ENCODE results near the gene GRK5. TPM values are rescaled to one million over a fixed set of nuclear protein-coding genes. Genes with fewer than 3 reads are reported as not detected.

The GRK5 gene
- total and polyA plus RNA-seq, 4 donors, result 73.8 to 112 (median 101) TPM

DNA sequence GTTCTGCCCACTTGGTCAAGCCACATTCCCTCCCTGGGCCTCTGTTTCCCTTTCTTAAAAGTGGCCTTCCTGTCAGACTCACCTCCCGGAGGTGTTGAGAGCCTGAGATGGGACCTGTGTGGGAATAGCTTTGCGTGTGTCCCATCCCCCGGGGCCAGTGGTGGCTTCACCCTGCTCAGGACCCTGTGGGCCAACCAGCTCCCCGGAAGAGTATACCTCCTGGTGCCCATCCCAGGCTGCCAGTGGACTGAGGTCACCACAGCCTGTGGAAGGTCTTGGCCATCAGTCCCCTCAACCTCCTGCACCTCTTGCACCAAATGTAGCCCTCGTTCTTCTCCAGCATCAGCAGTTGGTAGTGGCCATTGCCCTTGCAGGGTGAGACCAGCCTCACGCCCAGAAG, 190.0 kb downstream of the GRK5 start:
- no peak for DNase-seq
- Histone ChIP-seq H3K36me3 (ENCODE audit: control insufficient read depth in 1 of 2, insufficient read depth in 2 of 2, low read length in 1 of 2) (peaks cover 0 to 3% of the 10 kb centered on the region in 2 donors), H3K27ac (ENCODE audit: low read depth in 1 of 2, low read length in 2 of 2) (no peak overlapping the region), H3K9me3 (ENCODE audit: control insufficient read depth, low read length) (no peaks in the 10 kb centered on the region), H3K4me1 (ENCODE audit: control insufficient read depth in 1 of 2, insufficient read depth in 2 of 2, low read length in 2 of 2) (no peaks in the 10 kb centered on the region), H3K4me3 (ENCODE audit: low read length in 2 of 2) (no peak overlapping the region), H3K27me3 (ENCODE audit: control insufficient read depth in 1 of 2, insufficient read depth in 2 of 2, low read length in 1 of 2) (no peaks in the 10 kb centered on the region)
- 89 to 91% methylated on average over 6 of the region's 6 CpGs for WGBS, 2 donors
- ATAC-seq (ENCODE audit: low FRiP score), result no peak
- intact Hi-C loops (cut with DNase I), result no loop called here

DNA sequence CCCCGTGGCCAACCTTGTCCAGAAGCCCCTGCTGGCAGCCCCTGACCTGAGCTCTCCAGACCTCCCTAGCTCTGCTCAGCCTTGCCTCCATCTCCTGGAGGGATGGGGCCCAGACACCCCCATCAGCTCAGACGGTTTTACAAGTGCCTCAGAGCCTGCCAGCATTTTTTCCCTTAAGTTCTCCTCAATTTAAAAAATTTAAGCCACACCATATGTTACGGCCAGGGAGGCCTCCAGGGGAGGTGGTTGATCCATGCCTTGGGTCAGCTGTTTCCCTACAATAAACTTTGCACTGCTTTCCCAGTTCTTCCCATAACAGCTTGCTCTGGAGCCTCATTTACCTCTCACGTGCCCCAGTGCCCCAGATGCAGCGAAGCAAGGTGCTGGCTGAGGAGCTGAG, 191.6 kb downstream of the GRK5 start:
- WGBS, 2 donors, result 65 to 68% methylated on average over 5 of the region's 5 CpGs
- Histone ChIP-seq H3K4me3 (ENCODE audit: low read length in 2 of 2) (no peak overlapping the region), H3K27me3 (ENCODE audit: control insufficient read depth in 1 of 2, insufficient read depth in 2 of 2, low read length in 1 of 2) (no peaks in the 10 kb centered on the region), H3K27ac (ENCODE audit: low read depth in 1 of 2, low read length in 2 of 2) (no peak overlapping the region), H3K4me1 (ENCODE audit: control insufficient read depth in 1 of 2, insufficient read depth in 2 of 2, low read length in 2 of 2) (no peaks in the 10 kb centered on the region), H3K36me3 (ENCODE audit: control insufficient read depth in 1 of 2, insufficient read depth in 2 of 2, low read length in 1 of 2) (peaks cover 0 to 3% of the 10 kb centered on the region in 2 donors), H3K9me3 (ENCODE audit: control insufficient read depth, low read length) (no peaks in the 10 kb centered on the region)
- no peak for DNase-seq
- intact Hi-C loops (cut with DNase I), result no loop called here
- ATAC-seq (ENCODE audit: low FRiP score), result no peak

DNA sequence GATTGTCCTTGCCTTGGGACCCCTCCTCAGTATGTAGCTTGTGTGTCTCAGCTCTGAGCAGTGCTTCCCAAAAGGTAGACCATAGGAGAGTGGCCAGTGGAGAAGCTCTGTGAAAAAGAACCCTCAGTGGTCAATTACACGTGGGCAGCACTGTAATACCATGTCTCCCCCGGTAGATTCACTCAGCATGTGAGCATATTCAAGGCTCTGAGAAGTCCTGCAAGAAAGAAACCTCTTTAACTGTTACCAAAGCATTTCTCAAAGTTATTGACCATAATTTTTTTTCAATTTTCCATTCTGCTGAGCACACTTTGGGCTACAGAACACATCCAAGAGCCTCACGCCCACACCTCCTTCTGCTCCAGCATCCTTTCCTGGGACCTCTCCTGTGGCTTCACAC, 192.1 kb downstream of the GRK5 start:
- Histone ChIP-seq H3K9me3 (ENCODE audit: control insufficient read depth, low read length) (no peaks in the 10 kb centered on the region), H3K27ac (ENCODE audit: low read depth in 1 of 2, low read length in 2 of 2) (no peak overlapping the region), H3K4me3 (ENCODE audit: low read length in 2 of 2) (no peak overlapping the region), H3K27me3 (ENCODE audit: control insufficient read depth in 1 of 2, insufficient read depth in 2 of 2, low read length in 1 of 2) (no peaks in the 10 kb centered on the region), H3K36me3 (ENCODE audit: control insufficient read depth in 1 of 2, insufficient read depth in 2 of 2, low read length in 1 of 2) (peaks cover 0 to 3% of the 10 kb centered on the region in 2 donors), H3K4me1 (ENCODE audit: control insufficient read depth in 1 of 2, insufficient read depth in 2 of 2, low read length in 2 of 2) (no peaks in the 10 kb centered on the region)
- 87 to 90% methylated on average over 3 of the region's 3 CpGs for WGBS, 2 donors
- DNase-seq, result no peak
- intact Hi-C loops (cut with DNase I), result no loop called here
- no peak for ATAC-seq (ENCODE audit: low FRiP score)

GRCh38 chr10:119401671-119402395, 194.5 kb downstream of the GRK5 start:
- ATAC-seq (ENCODE audit: low FRiP score) (peak; percentile 84), DNase-seq (peak; percentile 78 to 86)
- Histone ChIP-seq H3K4me3 (ENCODE audit: low read length in 2 of 2) (no peak overlapping the region), H3K27me3 (ENCODE audit: control insufficient read depth in 1 of 2, insufficient read depth in 2 of 2, low read length in 1 of 2) (no peaks in the 10 kb centered on the region), H3K4me1 (ENCODE audit: control insufficient read depth in 1 of 2, insufficient read depth in 2 of 2, low read length in 2 of 2) (no peaks in the 10 kb centered on the region), H3K27ac (ENCODE audit: low read depth in 1 of 2, low read length in 2 of 2) (no peak overlapping the region), H3K9me3 (ENCODE audit: control insufficient read depth, low read length) (no peaks in the 10 kb centered on the region), H3K36me3 (ENCODE audit: control insufficient read depth in 1 of 2, insufficient read depth in 2 of 2, low read length in 1 of 2) (peaks cover 0 to 3% of the 10 kb centered on the region in 2 donors)
- 40 to 43% methylated on average over 14 of the region's 14 CpGs for WGBS, 2 donors
- intact Hi-C loops (cut with DNase I), result no loop called here

DNA sequence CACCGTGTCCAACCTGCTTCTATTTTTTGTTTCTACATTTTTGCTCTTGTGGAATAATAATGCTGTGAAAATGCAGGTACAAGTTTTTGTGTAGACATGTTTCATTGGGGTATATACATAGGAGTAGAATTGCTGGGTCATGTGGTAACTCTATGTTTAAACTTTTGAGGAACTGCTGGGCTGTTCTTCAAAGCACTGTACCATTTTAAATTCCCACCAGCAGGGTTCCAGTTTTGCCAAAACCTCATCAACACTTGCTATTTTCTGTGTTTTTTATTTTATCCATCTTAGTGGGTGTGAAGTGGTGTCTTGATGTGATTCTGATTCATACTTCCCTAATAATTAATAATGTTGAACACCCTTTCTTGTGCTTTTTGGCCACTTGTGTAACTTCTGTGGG, 196.6 kb downstream of the GRK5 start:
- DNase-seq (no peak), ATAC-seq (ENCODE audit: low FRiP score) (no peak)
- Histone ChIP-seq H3K4me1 (ENCODE audit: control insufficient read depth in 1 of 2, insufficient read depth in 2 of 2, low read length in 2 of 2) (no peaks in the 10 kb centered on the region), H3K4me3 (ENCODE audit: low read length in 2 of 2) (no peak overlapping the region), H3K27me3 (ENCODE audit: control insufficient read depth in 1 of 2, insufficient read depth in 2 of 2, low read length in 1 of 2) (no peaks in the 10 kb centered on the region), H3K36me3 (ENCODE audit: control insufficient read depth in 1 of 2, insufficient read depth in 2 of 2, low read length in 1 of 2) (peaks cover 0 to 3% of the 10 kb centered on the region in 2 donors), H3K27ac (ENCODE audit: low read depth in 1 of 2, low read length in 2 of 2) (no peak overlapping the region), H3K9me3 (ENCODE audit: control insufficient read depth, low read length) (no peaks in the 10 kb centered on the region)
- 78 to 91% methylated on average over 1 of the region's 1 CpG for WGBS, 2 donors
- intact Hi-C loops (cut with DNase I), result no loop called here

- ATAC-seq (ENCODE audit: low FRiP score) (no peak), DNase-seq (no peak)
- Histone ChIP-seq H3K9me3 (ENCODE audit: control insufficient read depth, low read length) (no peaks in the 10 kb centered on the region), H3K4me3 (ENCODE audit: low read length in 2 of 2) (no peak overlapping the region), H3K27ac (ENCODE audit: low read depth in 1 of 2, low read length in 2 of 2) (no peak overlapping the region), H3K27me3 (ENCODE audit: control insufficient read depth in 1 of 2, insufficient read depth in 2 of 2, low read length in 1 of 2) (no peaks in the 10 kb centered on the region), H3K36me3 (ENCODE audit: control insufficient read depth in 1 of 2, insufficient read depth in 2 of 2, low read length in 1 of 2) (no peaks in the 10 kb centered on the region), H3K4me1 (ENCODE audit: control insufficient read depth in 1 of 2, insufficient read depth in 2 of 2, low read length in 2 of 2) (no peaks in the 10 kb centered on the region)
- WGBS, 2 donors, result 69 to 76% methylated on average over 13 of the region's 13 CpGs
- intact Hi-C loops (cut with DNase I), result no loop called here
These were observed 197.5 kb downstream of the GRK5 start for GRCh38 chr10:119404719-119405519.

GRCh38 chr10:119405520-119405807, 198.1 kb downstream of the GRK5 start:
- Histone ChIP-seq H3K4me1 (ENCODE audit: control insufficient read depth in 1 of 2, insufficient read depth in 2 of 2, low read length in 2 of 2) (no peaks in the 10 kb centered on the region), H3K27me3 (ENCODE audit: control insufficient read depth in 1 of 2, insufficient read depth in 2 of 2, low read length in 1 of 2) (no peaks in the 10 kb centered on the region), H3K36me3 (ENCODE audit: control insufficient read depth in 1 of 2, insufficient read depth in 2 of 2, low read length in 1 of 2) (no peaks in the 10 kb centered on the region), H3K9me3 (ENCODE audit: control insufficient read depth, low read length) (no peaks in the 10 kb centered on the region), H3K4me3 (ENCODE audit: low read length in 2 of 2) (no peak overlapping the region), H3K27ac (ENCODE audit: low read depth in 1 of 2, low read length in 2 of 2) (no peak overlapping the region)
- 51 to 60% methylated on average over 8 of the region's 8 CpGs for WGBS, 2 donors
- DNase-seq (no peak), ATAC-seq (ENCODE audit: low FRiP score) (no peak)
- intact Hi-C loops (cut with DNase I), result no loop called here

DNA sequence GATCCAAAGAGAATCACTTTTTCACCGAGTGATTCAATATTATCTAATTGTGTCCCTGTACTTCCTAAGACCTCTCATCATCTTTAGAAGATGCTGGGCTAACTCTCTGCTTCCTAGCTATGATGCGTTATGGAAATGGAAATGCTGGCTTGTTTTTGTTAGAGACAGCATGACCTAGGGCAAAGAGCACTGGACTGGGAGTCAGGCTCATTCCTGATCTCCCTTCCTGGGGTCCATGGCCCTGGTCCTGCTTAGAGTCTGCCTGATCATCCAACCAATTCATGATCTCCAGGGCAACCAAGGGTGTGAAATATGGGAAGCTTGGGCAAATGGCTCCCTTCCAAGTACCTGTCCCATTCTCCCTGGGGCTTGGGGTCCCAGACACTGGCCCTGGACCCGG, 198.8 kb downstream of the GRK5 start:
- intact Hi-C loops (cut with DNase I), result no loop called here
- H3K27me3 ChIP-seq (ENCODE audit: control insufficient read depth in 1 of 2, insufficient read depth in 2 of 2, low read length in 1 of 2), result no peaks in the 10 kb centered on the region
- 88% methylated on average over 3 of the region's 3 CpGs for WGBS, 2 donors
- DNase-seq (no peak), ATAC-seq (ENCODE audit: low FRiP score) (no peak)
- H3K9me3 ChIP-seq (ENCODE audit: control insufficient read depth, low read length), result no peaks in the 10 kb centered on the region
- H3K4me1 ChIP-seq (ENCODE audit: control insufficient read depth in 1 of 2, insufficient read depth in 2 of 2, low read length in 2 of 2), result no peaks in the 10 kb centered on the region
- no peaks in the 10 kb centered on the region for H3K36me3 ChIP-seq (ENCODE audit: control insufficient read depth in 1 of 2, insufficient read depth in 2 of 2, low read length in 1 of 2)
- no peak overlapping the region for H3K27ac ChIP-seq (ENCODE audit: low read depth in 1 of 2, low read length in 2 of 2)
- no peak overlapping the region for H3K4me3 ChIP-seq (ENCODE audit: low read length in 2 of 2)

Measured in aorta (tissue), 5 donors.